WTC11 (cell line): ENCODE data around the gene SMIM28. TPM values are rescaled to one million over a fixed set of nuclear protein-coding genes. Genes with fewer than 3 reads are reported as not detected.

Experiments
- ATAC-seq: fragments of 200-7000 bp; cut with Tn5 transposase; 2 replicates; pipeline ENCODE4 v1.10.0; 2021; ENCODE audit warnings: mild to moderate bottlenecking, moderate library complexity
- CTCF ChIA-PET: fragments of 300-600 bp; sonication (Branson Sonifier 250); formaldehyde crosslinking; loops from one replicate; lab custom pipeline; 2021; ENCODE audit warnings: antibody characterized with exemption; lab: Charles Lee
- POLR2A ChIA-PET: fragments of 350-600 bp; sonication (Branson Sonifier 250); formaldehyde crosslinking; loops from one replicate; lab custom pipeline; 2021; ENCODE audit warnings: antibody characterized with exemption; lab: Charles Lee
- DNase-seq: peaks from one replicate; pipeline ENCODE4 v3.0.0; 2021; ENCODE audit warnings: low spot score
- H3K27ac Mint-ChIP-seq: 2 replicates; pipeline ENCODE4 v1.8.0; 2021; ENCODE audit warnings: mixed read lengths
- H3K27me3 Mint-ChIP-seq: 2 replicates; pipeline ENCODE4 v1.8.0; 2021; ENCODE audit warnings: low read depth, mild to moderate bottlenecking, moderate library complexity, mixed read lengths
- H3K36me3 Mint-ChIP-seq: 2 replicates; pipeline ENCODE4 v1.8.0; 2021; ENCODE audit warnings: mixed read lengths
- H3K4me1 Mint-ChIP-seq: 2 replicates; pipeline ENCODE4 v1.8.0; 2022; ENCODE audit warnings: mixed read lengths
- H3K4me3 Mint-ChIP-seq: 2 replicates; pipeline ENCODE4 v1.8.0; 2021; ENCODE audit warnings: mild to moderate bottlenecking, moderate library complexity, mixed read lengths
- H3K9me3 Mint-ChIP-seq: 2 replicates; pipeline ENCODE4 v1.8.0; 2021; ENCODE audit warnings: mixed read lengths
- AFF4 ChIP-seq: sonication (generic); formaldehyde crosslinking; IDR thresholded peaks from 2 replicates; pipeline ENCODE4 v1.8.1; 2023; ENCODE audit warnings: mild to moderate bottlenecking, missing genetic modification reagents, borderline replicate concordance
- CBFB ChIP-seq: sonication (generic); formaldehyde crosslinking; IDR thresholded peaks from 2 replicates; pipeline ENCODE4 v1.8.1; 2022; ENCODE audit warnings: mild to moderate bottlenecking, low read depth, missing genetic modification reagents
- CREB1 ChIP-seq: sonication (generic); formaldehyde crosslinking; IDR thresholded peaks from 2 replicates; pipeline ENCODE4 v1.8.0; 2023; ENCODE audit warnings: mild to moderate bottlenecking, missing genetic modification reagents
- CREM ChIP-seq: sonication (generic); formaldehyde crosslinking; IDR thresholded peaks from 2 replicates; pipeline ENCODE4 v1.8.1; 2022; ENCODE audit warnings: mild to moderate bottlenecking, missing genetic modification reagents, moderate library complexity
- ETV6 ChIP-seq: sonication (generic); formaldehyde crosslinking; IDR thresholded peaks from 2 replicates; pipeline ENCODE4 v1.8.1; 2022; ENCODE audit warnings: mild to moderate bottlenecking, missing genetic modification reagents
- FOXK1 ChIP-seq: sonication (generic); formaldehyde crosslinking; IDR thresholded peaks from 2 replicates; pipeline ENCODE4 v1.8.0; 2022; ENCODE audit warnings: mild to moderate bottlenecking, moderate library complexity, missing genetic modification reagents
- GRHL2 ChIP-seq: fragments of 250-450 bp; sonication (Bioruptor Pico); IDR thresholded peaks from 2 replicates; pipeline ENCODE4 v1.8.0; 2022; ENCODE audit warnings: mild to moderate bottlenecking, moderate library complexity; ENCODE audit not compliant: insufficient replicate concordance, severe bottlenecking
- JAZF1 ChIP-seq: fragments of 250-450 bp; sonication (Bioruptor Pico); IDR thresholded peaks from 2 replicates; pipeline ENCODE4 v1.9.0; 2021; ENCODE audit warnings: moderate library complexity, mild to moderate bottlenecking, inconsistent platforms
- NR3C1 ChIP-seq: sonication (generic); formaldehyde crosslinking; conservative IDR thresholded peaks from 2 replicates; pipeline ENCODE4 v1.8.1; 2023; ENCODE audit warnings: low read depth, mild to moderate bottlenecking, missing genetic modification reagents
- PRDM15 ChIP-seq: sonication (generic); formaldehyde crosslinking; IDR thresholded peaks from 2 replicates; pipeline ENCODE4 v1.8.0; 2022; ENCODE audit warnings: missing genetic modification reagents
- RELA ChIP-seq: sonication (generic); formaldehyde crosslinking; IDR thresholded peaks from 2 replicates; pipeline ENCODE4 v1.8.1; 2022; ENCODE audit warnings: missing genetic modification reagents, mild to moderate bottlenecking, borderline replicate concordance
- TCF7 ChIP-seq: sonication (generic); formaldehyde crosslinking; IDR thresholded peaks from 2 replicates; pipeline ENCODE4 v1.8.0; 2022; ENCODE audit warnings: mild to moderate bottlenecking, low read depth, missing genetic modification reagents, moderate library complexity
- TEAD4 ChIP-seq: sonication (generic); formaldehyde crosslinking; IDR thresholded peaks from 2 replicates; pipeline ENCODE4 v1.8.0; 2022; ENCODE audit warnings: mild to moderate bottlenecking, missing genetic modification reagents
- ZNF138 ChIP-seq: sonication (generic); formaldehyde crosslinking; conservative IDR thresholded peaks from 2 replicates; pipeline ENCODE4 v1.8.1; 2022; ENCODE audit warnings: mild to moderate bottlenecking, moderate library complexity, missing genetic modification reagents
- ZNF671 ChIP-seq: fragments of 250-450 bp; sonication (Bioruptor Pico); IDR thresholded peaks from 2 replicates; pipeline ENCODE4 v1.8.0; 2021; ENCODE audit warnings: mild to moderate bottlenecking
- total RNA-seq: library from RNA; stranded (reverse); gene quantifications from 3 replicates; pipeline ENCODE4 v1.2.3, GENCODE V29; 2021
- TF ChIP-seq, protein P1 (sequence below): sonication (generic); formaldehyde crosslinking; IDR thresholded peaks from 2 replicates; pipeline ENCODE4 v1.8.1; 2022; ENCODE audit warnings: mild to moderate bottlenecking, missing genetic modification reagents, moderate library complexity, borderline replicate concordance
- TF ChIP-seq, protein P2 (sequence below): sonication (generic); formaldehyde crosslinking; IDR thresholded peaks from 2 replicates; pipeline ENCODE4 v1.8.0; 2023; ENCODE audit warnings: mild to moderate bottlenecking, missing genetic modification reagents
- TF ChIP-seq, protein P3 (sequence below): sonication (generic); formaldehyde crosslinking; IDR thresholded peaks from 2 replicates; pipeline ENCODE4 v1.8.1; 2022; ENCODE audit warnings: low read depth, mild to moderate bottlenecking, moderate library complexity, missing genetic modification reagents, borderline replicate concordance
- TF ChIP-seq, protein P4 (sequence below): sonication (generic); formaldehyde crosslinking; IDR thresholded peaks from 2 replicates; pipeline ENCODE4 v1.8.1; 2023; ENCODE audit warnings: mild to moderate bottlenecking, missing genetic modification reagents, moderate library complexity

Gene SMIM28
- total RNA-seq, 1 experiment from 2014 or later, result not detected

DNA sequence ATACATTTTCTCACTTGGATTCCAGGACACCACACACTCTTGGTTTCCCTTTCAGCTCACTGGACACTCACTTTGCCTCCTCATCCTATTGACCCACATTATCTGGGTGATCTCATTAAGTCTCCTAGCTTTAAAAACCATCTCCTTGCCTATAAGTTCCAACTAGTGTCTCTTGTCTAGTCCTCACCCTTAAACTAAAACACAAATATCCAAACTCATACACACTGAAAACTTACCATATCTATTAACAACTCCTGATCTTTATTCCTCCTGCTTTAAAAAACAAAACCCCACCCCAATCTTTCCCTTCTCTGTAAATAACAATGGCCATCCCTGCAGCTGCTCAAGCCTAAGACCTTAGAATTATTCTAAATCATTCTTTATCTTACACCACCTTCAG, 3.5 kb upstream of the SMIM28 start:
- DNase-seq, result no peak
- H3K36me3 Mint-ChIP-seq, result no peaks in the 10 kb centered on the region
- H3K9me3 Mint-ChIP-seq, result no peaks in the 10 kb centered on the region
- TF ChIP-seq TEAD4 (CRISPR knock-in tag) (no peak), JAZF1 (no peak), RELA (CRISPR knock-in tag) (no peak)
- TF ChIP-seq, all 79 proteins: peak for 0
- Mint-ChIP-seq H3K4me3 (no peak overlapping the region), H3K27me3 (no peaks in the 10 kb centered on the region), H3K27ac (no peak overlapping the region), H3K4me1 (peaks cover 40% of the 10 kb centered on the region)
- no peak for ATAC-seq
- CTCF ChIA-PET, result interaction anchor here (1.0 kb wide), 1 partner anchor 12 kb away, joined by 3 read pairs; no protein-coding TSS in a partner anchor
- POLR2A ChIA-PET, result no interaction called here

GRCh38 chr6:138374815-138375214, 2.9 kb upstream of the SMIM28 start:
- H3K27me3 Mint-ChIP-seq, result no peaks in the 10 kb centered on the region
- ATAC-seq (no peak), DNase-seq (no peak)
- ChIA-PET POLR2A (no interaction called here), CTCF (no interaction called here)
- no peaks in the 10 kb centered on the region for H3K36me3 Mint-ChIP-seq
- H3K27ac Mint-ChIP-seq, result no peak overlapping the region
- TF ChIP-seq ETV6 (CRISPR knock-in tag) (no peak), PRDM15 (CRISPR knock-in tag) (no peak), AFF4 (CRISPR knock-in tag) (no peak), GRHL2 (CRISPR knock-in tag) (no peak), ZNF671 (CRISPR knock-in tag) (no peak), ZNF138 (CRISPR knock-in tag) (no peak), CBFB (no peak), CREB1 (CRISPR knock-in tag) (no peak)
- TF ChIP-seq, protein P1, sequence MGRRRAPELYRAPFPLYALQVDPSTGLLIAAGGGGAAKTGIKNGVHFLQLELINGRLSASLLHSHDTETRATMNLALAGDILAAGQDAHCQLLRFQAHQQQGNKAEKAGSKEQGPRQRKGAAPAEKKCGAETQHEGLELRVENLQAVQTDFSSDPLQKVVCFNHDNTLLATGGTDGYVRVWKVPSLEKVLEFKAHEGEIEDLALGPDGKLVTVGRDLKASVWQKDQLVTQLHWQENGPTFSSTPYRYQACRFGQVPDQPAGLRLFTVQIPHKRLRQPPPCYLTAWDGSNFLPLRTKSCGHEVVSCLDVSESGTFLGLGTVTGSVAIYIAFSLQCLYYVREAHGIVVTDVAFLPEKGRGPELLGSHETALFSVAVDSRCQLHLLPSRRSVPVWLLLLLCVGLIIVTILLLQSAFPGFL, result no peak
- H3K4me1 Mint-ChIP-seq, result peaks cover 39% of the 10 kb centered on the region
- H3K9me3 Mint-ChIP-seq, result no peaks in the 10 kb centered on the region
- no peak overlapping the region for H3K4me3 Mint-ChIP-seq

DNA sequence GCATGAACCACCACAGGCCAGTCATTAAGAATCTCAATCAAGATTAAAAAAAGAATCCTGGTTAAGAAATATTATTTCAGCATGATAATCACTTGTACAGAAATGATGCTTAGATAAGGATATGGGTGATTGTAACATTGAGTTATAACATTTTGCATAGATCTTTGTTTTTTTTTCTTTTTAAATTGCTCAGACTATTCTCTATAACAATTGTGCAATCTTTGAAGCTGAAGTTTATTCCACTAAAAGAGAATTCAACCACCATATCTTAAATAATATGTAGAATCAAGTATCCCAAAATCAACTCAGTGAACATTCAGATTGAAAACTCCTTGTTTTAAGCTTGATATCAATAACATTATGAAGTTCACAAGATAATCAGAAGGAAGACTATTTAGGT, 663 bp upstream of the SMIM28 start:
- Mint-ChIP-seq H3K27me3 (no peaks in the 10 kb centered on the region), H3K4me1 (peaks cover 23% of the 10 kb centered on the region), H3K27ac (no peak overlapping the region), H3K9me3 (no peaks in the 10 kb centered on the region), H3K36me3 (no peaks in the 10 kb centered on the region), H3K4me3 (no peak overlapping the region)
- ChIA-PET POLR2A (no interaction called here), CTCF (no interaction called here)
- DNase-seq, result no peak
- no peak for TF ChIP-seq FOXK1 (CRISPR knock-in tag)
- TF ChIP-seq, protein P2, sequence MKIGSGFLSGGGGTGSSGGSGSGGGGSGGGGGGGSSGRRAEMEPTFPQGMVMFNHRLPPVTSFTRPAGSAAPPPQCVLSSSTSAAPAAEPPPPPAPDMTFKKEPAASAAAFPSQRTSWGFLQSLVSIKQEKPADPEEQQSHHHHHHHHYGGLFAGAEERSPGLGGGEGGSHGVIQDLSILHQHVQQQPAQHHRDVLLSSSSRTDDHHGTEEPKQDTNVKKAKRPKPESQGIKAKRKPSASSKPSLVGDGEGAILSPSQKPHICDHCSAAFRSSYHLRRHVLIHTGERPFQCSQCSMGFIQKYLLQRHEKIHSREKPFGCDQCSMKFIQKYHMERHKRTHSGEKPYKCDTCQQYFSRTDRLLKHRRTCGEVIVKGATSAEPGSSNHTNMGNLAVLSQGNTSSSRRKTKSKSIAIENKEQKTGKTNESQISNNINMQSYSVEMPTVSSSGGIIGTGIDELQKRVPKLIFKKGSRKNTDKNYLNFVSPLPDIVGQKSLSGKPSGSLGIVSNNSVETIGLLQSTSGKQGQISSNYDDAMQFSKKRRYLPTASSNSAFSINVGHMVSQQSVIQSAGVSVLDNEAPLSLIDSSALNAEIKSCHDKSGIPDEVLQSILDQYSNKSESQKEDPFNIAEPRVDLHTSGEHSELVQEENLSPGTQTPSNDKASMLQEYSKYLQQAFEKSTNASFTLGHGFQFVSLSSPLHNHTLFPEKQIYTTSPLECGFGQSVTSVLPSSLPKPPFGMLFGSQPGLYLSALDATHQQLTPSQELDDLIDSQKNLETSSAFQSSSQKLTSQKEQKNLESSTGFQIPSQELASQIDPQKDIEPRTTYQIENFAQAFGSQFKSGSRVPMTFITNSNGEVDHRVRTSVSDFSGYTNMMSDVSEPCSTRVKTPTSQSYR, result no peak
- TF ChIP-seq, protein P3, sequence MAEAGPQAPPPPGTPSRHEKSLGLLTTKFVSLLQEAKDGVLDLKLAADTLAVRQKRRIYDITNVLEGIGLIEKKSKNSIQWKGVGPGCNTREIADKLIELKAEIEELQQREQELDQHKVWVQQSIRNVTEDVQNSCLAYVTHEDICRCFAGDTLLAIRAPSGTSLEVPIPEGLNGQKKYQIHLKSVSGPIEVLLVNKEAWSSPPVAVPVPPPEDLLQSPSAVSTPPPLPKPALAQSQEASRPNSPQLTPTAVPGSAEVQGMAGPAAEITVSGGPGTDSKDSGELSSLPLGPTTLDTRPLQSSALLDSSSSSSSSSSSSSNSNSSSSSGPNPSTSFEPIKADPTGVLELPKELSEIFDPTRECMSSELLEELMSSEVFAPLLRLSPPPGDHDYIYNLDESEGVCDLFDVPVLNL (CRISPR knock-in tag), result no peak
- TF ChIP-seq CREM, result no peak
- TF ChIP-seq TCF7, result no peak
- TF ChIP-seq, protein P4, sequence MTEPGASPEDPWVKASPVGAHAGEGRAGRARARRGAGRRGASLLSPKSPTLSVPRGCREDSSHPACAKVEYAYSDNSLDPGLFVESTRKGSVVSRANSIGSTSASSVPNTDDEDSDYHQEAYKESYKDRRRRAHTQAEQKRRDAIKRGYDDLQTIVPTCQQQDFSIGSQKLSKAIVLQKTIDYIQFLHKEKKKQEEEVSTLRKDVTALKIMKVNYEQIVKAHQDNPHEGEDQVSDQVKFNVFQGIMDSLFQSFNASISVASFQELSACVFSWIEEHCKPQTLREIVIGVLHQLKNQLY (CRISPR knock-in tag), result no peak
- no peak for TF ChIP-seq NR3C1 (CRISPR knock-in tag)
- ATAC-seq, result no peak
